ENCODE measurements around the gene THOC7. TPM values are rescaled to one million over a fixed set of nuclear protein-coding genes. Genes with fewer than 3 reads are reported as not detected.

Gene THOC7
- polyA plus RNA-seq, 4 donors = 66.4 to 90.0 (median 76.5) TPM

DNA sequence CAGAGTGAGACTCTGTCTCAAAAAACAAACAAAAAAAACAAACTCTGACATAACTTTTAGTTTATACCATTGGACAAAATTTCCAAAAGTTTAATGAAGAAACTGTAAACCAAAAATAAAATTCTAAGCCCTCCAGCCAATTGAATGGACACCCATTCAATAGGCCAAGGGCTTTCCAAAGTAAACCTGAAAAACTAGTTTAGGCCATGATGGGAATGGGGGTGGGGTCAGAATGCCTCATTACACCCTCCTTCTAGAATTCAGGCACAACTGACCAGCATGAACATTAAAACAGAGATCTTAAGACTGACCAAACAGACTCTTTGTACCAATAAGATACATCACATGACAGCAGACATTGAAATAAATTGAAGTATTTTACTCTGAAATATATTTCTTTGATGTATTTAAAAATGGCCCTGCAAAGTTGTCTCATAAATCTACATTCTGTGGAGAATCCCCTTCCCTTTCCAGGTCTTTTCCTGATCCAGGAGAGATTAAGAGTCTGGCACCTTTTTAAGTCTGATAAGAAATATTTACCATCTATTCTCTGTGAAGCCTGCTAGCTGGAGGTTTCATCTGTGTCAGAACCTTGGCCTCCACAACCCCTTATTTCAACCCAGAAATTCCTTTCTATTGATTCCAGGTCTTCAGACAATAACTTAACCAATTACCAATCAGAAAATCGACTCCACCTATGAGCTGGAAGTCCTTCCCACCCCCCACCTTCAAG, 15.7 kb downstream of the THOC7 start:
- DNase-seq (ENCODE audit: low read depth in 4 of 4, low spot score in 2 of 4) = no peak

GRCh38 chr3:63845215-63845614, 18.4 kb downstream of the THOC7 start:
- DNase-seq (ENCODE audit: low read depth in 4 of 4, low spot score in 2 of 4) = no peak

- DNase-seq (ENCODE audit: low read depth in 4 of 4, low spot score in 2 of 4) = no peak
These were observed 21.5 kb downstream of the THOC7 start for GRCh38 chr3:63842127-63842526.

DNA sequence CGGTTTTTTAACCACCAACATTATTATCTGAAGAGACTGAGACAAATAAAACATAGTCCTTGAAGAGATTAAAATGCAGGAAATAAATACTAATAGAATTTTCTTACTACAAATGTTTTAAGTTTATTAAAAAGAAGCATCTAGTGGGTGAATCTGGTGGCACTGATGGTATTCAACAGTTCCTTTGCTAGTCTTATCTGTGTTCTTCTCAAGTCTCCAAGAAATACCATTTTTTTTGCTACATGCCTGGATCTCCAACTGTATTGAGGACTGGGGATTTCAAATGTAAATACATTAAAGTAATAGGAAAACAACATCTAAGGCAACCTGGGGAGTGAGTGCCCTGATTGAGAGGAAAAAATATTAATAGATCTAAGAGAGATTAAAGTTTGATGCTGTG, 21.9 kb downstream of the THOC7 start:
- DNase-seq (ENCODE audit: low read depth in 4 of 4, low spot score in 2 of 4) = no peak

DNA sequence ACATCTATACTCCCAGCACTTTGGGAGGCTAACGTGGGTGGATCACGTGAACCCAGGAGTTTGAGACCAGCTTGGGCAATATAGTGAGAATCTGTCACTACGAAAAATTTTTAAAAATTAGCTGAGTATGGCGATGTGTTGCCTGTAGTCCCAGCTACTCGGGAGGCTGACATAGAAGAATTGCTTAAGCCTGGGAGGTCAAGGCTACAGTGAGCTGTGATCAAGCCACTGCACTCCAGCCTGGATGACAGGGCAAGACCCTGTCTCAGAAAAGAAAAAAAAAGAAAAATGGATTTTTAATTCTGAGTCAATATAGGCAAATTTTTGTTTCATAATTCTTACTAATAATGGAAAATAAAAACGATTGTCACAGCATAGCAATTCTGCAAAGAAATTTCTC, 31.2 kb downstream of the THOC7 start:
- no peak for DNase-seq (ENCODE audit: low read depth in 4 of 4, low spot score in 2 of 4)

DNA sequence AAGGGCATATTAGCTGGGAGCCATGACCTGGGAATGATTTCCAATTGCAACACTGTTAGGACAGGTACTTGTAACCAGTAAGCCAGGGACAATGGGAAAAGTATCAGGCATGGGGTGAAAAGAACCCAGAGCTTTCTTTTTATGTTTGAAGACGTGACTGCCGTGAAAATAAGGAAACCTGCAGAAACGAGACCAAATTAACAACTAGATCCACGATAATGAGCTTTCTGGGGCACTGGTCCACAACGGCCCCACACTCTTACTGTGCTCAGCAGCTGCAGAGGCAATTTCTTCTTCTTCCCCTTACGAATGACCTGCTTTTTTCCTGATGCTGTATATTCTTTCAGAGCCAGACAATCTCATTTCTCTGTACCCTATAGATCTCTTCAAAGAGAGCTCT, 33.1 kb downstream of the THOC7 start:
- no peak for DNase-seq (ENCODE audit: low read depth in 4 of 4, low spot score in 2 of 4)

- no peak for DNase-seq (ENCODE audit: low read depth in 4 of 4, low spot score in 2 of 4)
These were observed 39.3 kb downstream of the THOC7 start for GRCh38 chr3:63824309-63824708.

DNA sequence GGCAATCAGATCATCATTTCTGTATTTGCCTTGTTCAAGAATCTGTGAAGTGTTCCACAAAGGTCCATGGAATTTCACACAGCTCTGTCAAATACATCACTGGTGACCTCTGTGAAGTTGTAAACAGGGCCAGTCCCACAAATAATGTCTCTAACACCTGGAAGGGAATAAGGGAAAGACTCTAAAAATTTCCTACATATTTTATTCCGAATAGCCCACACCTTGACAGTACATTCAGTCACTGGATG, 44.5 kb downstream of the THOC7 start, which contains the start of gene C3orf49:
Gene C3orf49, plus strand, starts transcription at position 149 of the 248 bp plus-strand sequence. CDS start 173 bp downstream, outside the sequence.
- DNase-seq (ENCODE audit: low read depth in 4 of 4, low spot score in 2 of 4) = no peak

GRCh38 chr3:63818282-63819150, 45.1 kb downstream of the THOC7 start:
- peak in 3 of 4 donors; percentile 15 to 46 (median 29) for DNase-seq (ENCODE audit: low read depth in 4 of 4, low spot score in 2 of 4)

GRCh38 chr3:63817225-63817624, 46.4 kb downstream of the THOC7 start:
- no peak for DNase-seq (ENCODE audit: low read depth in 4 of 4, low spot score in 2 of 4)

DNA sequence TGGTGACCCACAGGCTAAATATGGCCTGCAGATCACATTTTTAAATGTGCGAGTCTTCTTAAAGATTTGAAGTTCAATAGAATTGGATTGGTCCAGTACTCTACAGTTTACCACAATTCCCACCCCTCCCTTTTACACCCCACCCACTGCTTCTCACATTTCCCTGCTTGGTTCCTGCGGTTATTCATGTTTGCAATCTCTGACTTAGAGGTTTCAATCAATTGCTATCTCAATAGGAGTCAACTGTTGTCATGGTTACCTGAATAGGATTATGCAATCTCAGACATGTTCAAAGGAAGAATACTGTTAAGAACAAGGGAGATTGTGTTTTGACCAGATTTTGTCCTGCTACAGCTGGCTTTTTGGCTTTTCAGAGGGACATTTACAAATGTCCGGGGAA, 49.4 kb downstream of the THOC7 start:
- no peak for DNase-seq (ENCODE audit: low read depth in 4 of 4, low spot score in 2 of 4)

GRCh38 chr3:63809607-63810006, 54.0 kb downstream of the THOC7 start:
- no peak for DNase-seq (ENCODE audit: low read depth in 4 of 4, low spot score in 2 of 4)

- DNase-seq (ENCODE audit: low read depth in 4 of 4, low spot score in 2 of 4) = no peak
These were observed 55.0 kb downstream of the THOC7 start for GRCh38 chr3:63808633-63809032.

DNA sequence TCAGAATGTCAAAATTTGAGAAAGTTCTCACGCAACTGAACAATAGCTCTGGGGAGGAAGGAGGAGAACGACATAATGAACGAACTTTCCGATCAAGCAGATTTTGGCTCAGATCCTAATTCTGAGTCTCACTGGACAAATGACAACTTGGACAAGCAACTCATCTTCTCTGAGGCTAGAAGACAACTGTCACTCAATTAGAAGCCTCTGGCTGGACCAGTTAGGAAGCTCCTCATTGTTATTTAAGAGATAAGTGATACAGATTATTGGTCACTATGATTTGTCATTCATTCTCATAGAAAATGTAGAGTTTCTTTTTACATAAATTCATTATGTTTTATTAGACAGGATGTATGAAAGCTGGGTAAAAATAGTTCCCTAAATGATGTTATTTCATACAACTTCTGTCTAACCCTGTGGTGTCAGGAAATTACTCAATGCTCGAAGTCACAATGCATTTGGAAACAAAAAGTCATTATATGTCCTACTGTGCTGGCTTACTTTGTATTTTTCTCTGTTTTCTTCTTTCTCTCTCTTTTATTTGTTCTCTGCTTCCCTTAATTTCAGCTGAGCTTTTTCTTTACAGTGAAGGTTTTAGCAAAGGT, 55.5 kb downstream of the THOC7 start:
- no peak for DNase-seq (ENCODE audit: low read depth in 4 of 4, low spot score in 2 of 4)

- no peak for DNase-seq (ENCODE audit: low read depth in 4 of 4, low spot score in 2 of 4)
These were observed 59.7 kb downstream of the THOC7 start for GRCh38 chr3:63803911-63804310.

- DNase-seq (ENCODE audit: low read depth in 4 of 4, low spot score in 2 of 4) = no peak
These were observed 63.5 kb downstream of the THOC7 start for GRCh38 chr3:63800097-63800496.

- DNase-seq (ENCODE audit: low read depth in 4 of 4, low spot score in 2 of 4) = no peak
These were observed 64.7 kb downstream of the THOC7 start for GRCh38 chr3:63798949-63799348.

GRCh38 chr3:63798544-63798943, 65.1 kb downstream of the THOC7 start:
- no peak for DNase-seq (ENCODE audit: low read depth in 4 of 4, low spot score in 2 of 4)

GRCh38 chr3:63795438-63795837, 68.2 kb downstream of the THOC7 start:
- DNase-seq (ENCODE audit: low read depth in 4 of 4, low spot score in 2 of 4) = no peak

- DNase-seq (ENCODE audit: low read depth in 4 of 4, low spot score in 2 of 4) = no peak
These were observed 71.6 kb downstream of the THOC7 start for GRCh38 chr3:63791974-63792373.
